IMR-90 (cell line): ENCODE measurements around the gene ADD1. TPM values are rescaled to one million over a fixed set of nuclear protein-coding genes. Genes with fewer than 3 reads are reported as not detected.
A peak's percentile ranks its signal among the peaks of the same experiment; 100 is the strongest.

Experiments
- ATAC-seq: fragments of 200-7000 bp; cut with Tn5 transposase; 2 replicates; pipeline ENCODE4 v1.9.1; 2020; ENCODE audit warnings: low read depth, mild to moderate bottlenecking, moderate library complexity
- BruUV-seq: library from RNA; stranded (reverse); fragments of 400-500 nt; replicated peaks from 2 replicates; lab custom pipeline; 2021; lab: Mats Ljungman, UMichigan
- CTCF ChIA-PET: fragments of 300-600 bp; formaldehyde crosslinking; extraction: SDS; loops from one replicate; lab custom pipeline; 2021; ENCODE audit warnings: antibody characterized with exemption; lab: Yijun Ruan, JAX
- POLR2A ChIA-PET: fragments of 300-600 bp; sonication (Branson Sonifier 250); formaldehyde crosslinking; loops from one replicate; lab custom pipeline; 2022; ENCODE audit warnings: antibody characterized with exemption; ENCODE audit not compliant: unreplicated experiment; lab: Charles Lee
- DNase-seq: peaks from one replicate; pipeline ENCODE4 v3.0.0; 2013
- H2AFZ ChIP-seq: replicated peaks from 2 replicates; pipeline ENCODE3; 2013; ENCODE audit warnings: low read length, mild to moderate bottlenecking; ENCODE audit not compliant: poor library complexity
- H2AK5ac ChIP-seq: 2 replicates; pipeline ENCODE4 v1.6.1; 2013; ENCODE audit warnings: low read depth, low read length, inconsistent platforms
- H2AK9ac ChIP-seq: replicated peaks from 2 replicates; pipeline ENCODE3; 2013; ENCODE audit warnings: mild to moderate bottlenecking, low read depth, low read length, moderate library complexity; ENCODE audit not compliant: poor library complexity
- H2BK120ac ChIP-seq: 2 replicates; pipeline ENCODE4 v1.6.1; 2013; ENCODE audit warnings: low read depth, low read length, inconsistent platforms
- H2BK15ac ChIP-seq: 3 replicates; pipeline ENCODE4 v1.6.1; 2013; ENCODE audit warnings: low read depth, low read length, inconsistent platforms
- H2BK20ac ChIP-seq: 2 replicates; pipeline ENCODE4 v1.6.1; 2013; ENCODE audit warnings: low read depth, mild to moderate bottlenecking, inconsistent platforms, low read length, moderate library complexity
- H2BK5ac ChIP-seq: 2 replicates; pipeline ENCODE4 v1.6.1; 2013; ENCODE audit warnings: mild to moderate bottlenecking, low read depth, low read length, inconsistent platforms; ENCODE audit not compliant: poor library complexity, severe bottlenecking
- H3K14ac ChIP-seq: replicated peaks from 2 replicates; pipeline ENCODE4 v1.6.1; 2013; ENCODE audit warnings: low read depth, low read length, inconsistent platforms
- H3K18ac ChIP-seq: 2 replicates; pipeline ENCODE4 v1.6.1; 2013; ENCODE audit warnings: low read depth, low read length, control low read depth
- H3K23ac ChIP-seq: 2 replicates; pipeline ENCODE4 v1.6.1; 2013; ENCODE audit warnings: low read depth, low read length, inconsistent platforms
- H3K27ac ChIP-seq: 2 replicates; pipeline ENCODE4 v1.5.1; 2013; ENCODE audit warnings: mild to moderate bottlenecking, control low read depth, low read length; ENCODE audit not compliant: insufficient read depth
- H3K27me3 ChIP-seq: 2 replicates; pipeline ENCODE4 v1.6.1; 2013; ENCODE audit warnings: low read length; ENCODE audit not compliant: control insufficient read depth, insufficient read depth
- H3K36me3 ChIP-seq: 2 replicates; pipeline ENCODE4 v1.6.1; 2013; ENCODE audit warnings: low read length, mixed read lengths; ENCODE audit not compliant: control insufficient read depth, insufficient read depth
- H3K4ac ChIP-seq: 2 replicates; pipeline ENCODE4 v1.6.1; 2013; ENCODE audit warnings: low read depth, low read length, inconsistent platforms
- H3K4me1 ChIP-seq: 2 replicates; pipeline ENCODE4 v1.6.1; 2013; ENCODE audit warnings: low read length, mixed read lengths; ENCODE audit not compliant: control insufficient read depth, insufficient read depth
- H3K4me2 ChIP-seq: 2 replicates; pipeline ENCODE4 v1.6.1; 2013; ENCODE audit warnings: low read depth, mild to moderate bottlenecking, control low read depth, low read length, moderate library complexity
- H3K4me3 ChIP-seq: 2 replicates; pipeline ENCODE4 v1.5.1; 2013; ENCODE audit warnings: low read depth, mild to moderate bottlenecking, control low read depth, low read length, moderate library complexity; ENCODE audit not compliant: insufficient read depth
- H3K56ac ChIP-seq: 2 replicates; pipeline ENCODE4 v1.6.1; 2013; ENCODE audit warnings: low read length, inconsistent platforms; ENCODE audit not compliant: insufficient read depth; ENCODE audit errors: extremely low read depth
- H3K79me1 ChIP-seq, 2 experiments: 2 replicates each; pipeline ENCODE4 v1.6.1; 2013; ENCODE audit warnings: low read length in 2 of 2, inconsistent platforms in 1 of 2, low read depth in 1 of 2
- H3K9ac ChIP-seq: 2 replicates; pipeline ENCODE4 v1.6.1; 2013; ENCODE audit warnings: low read depth, low read length, control low read depth
- H3K9me1 ChIP-seq: 2 replicates; pipeline ENCODE4 v1.6.1; 2013; ENCODE audit warnings: low read length, inconsistent platforms; ENCODE audit not compliant: insufficient read depth
- H3K9me3 ChIP-seq: 2 replicates; pipeline ENCODE4 v1.6.1; 2013; ENCODE audit warnings: low read length; ENCODE audit not compliant: control insufficient read depth, insufficient read depth
- H4K20me1 ChIP-seq: 2 replicates; pipeline ENCODE4 v1.6.1; 2013; ENCODE audit warnings: low read length, inconsistent platforms; ENCODE audit not compliant: insufficient read depth
- H4K5ac ChIP-seq: 2 replicates; pipeline ENCODE4 v1.6.1; 2013; ENCODE audit warnings: mild to moderate bottlenecking, low read depth, low read length, control low read depth
- H4K8ac ChIP-seq, 2 experiments: 2 replicates each; pipeline ENCODE4 v1.6.1; 2013; ENCODE audit warnings: low read depth in 2 of 2, low read length in 2 of 2, control low read depth in 1 of 2, inconsistent platforms in 1 of 2
- H4K91ac ChIP-seq: 2 replicates; pipeline ENCODE4 v1.6.1; 2013; ENCODE audit warnings: low read depth, low read length, inconsistent platforms; ENCODE audit not compliant: insufficient read depth
- BHLHE40 ChIP-seq: fragments of 150-350 bp; IDR thresholded peaks from 2 replicates; pipeline ENCODE4 v1.6.1; 2016; ENCODE audit warnings: mild to moderate bottlenecking, low read depth, low read length
- CEBPB ChIP-seq: IDR thresholded peaks from 2 replicates; pipeline ENCODE4 v1.6.1; 2012; ENCODE audit warnings: low read depth, low read length, improper control_type of control experiment
- CHD1 ChIP-seq: IDR thresholded peaks from 2 replicates; pipeline ENCODE4 v1.6.1; 2012; ENCODE audit warnings: low read depth, low read length, improper control_type of control experiment
- ELK1 ChIP-seq: fragments of 150-350 bp; IDR thresholded peaks from 2 replicates; pipeline ENCODE4 v1.6.1; 2016; ENCODE audit warnings: low read depth, mild to moderate bottlenecking, low read length, moderate library complexity, borderline replicate concordance
- MAFK ChIP-seq: IDR thresholded peaks from 2 replicates; pipeline ENCODE4 v1.6.1; 2012; ENCODE audit warnings: low read depth, low read length, improper control_type of control experiment
- MAZ ChIP-seq: IDR thresholded peaks from 2 replicates; pipeline ENCODE4 v1.6.1; 2012; ENCODE audit warnings: low read depth, mild to moderate bottlenecking, low read length, improper control_type of control experiment, moderate library complexity, borderline replicate concordance
- MXI1 ChIP-seq: IDR thresholded peaks from 2 replicates; pipeline ENCODE4 v1.6.1; 2012; ENCODE audit warnings: low read depth, mild to moderate bottlenecking, low read length, moderate library complexity, borderline replicate concordance
- NFE2L2 ChIP-seq: fragments of 150-350 bp; IDR thresholded peaks from 2 replicates; pipeline ENCODE4 v1.6.1; 2016; ENCODE audit warnings: low read depth, mild to moderate bottlenecking, low read length
- POLR2A ChIP-seq: IDR thresholded peaks from 2 replicates; pipeline ENCODE4 v1.6.1; 2012; ENCODE audit warnings: mild to moderate bottlenecking, low read depth, low read length
- RAD21 ChIP-seq: IDR thresholded peaks from 2 replicates; pipeline ENCODE4 v1.6.1; 2012; ENCODE audit warnings: low read length, improper control_type of control experiment
- SMC3 ChIP-seq: fragments of 150-350 bp; IDR thresholded peaks from 2 replicates; pipeline ENCODE4 v1.6.1; 2016; ENCODE audit warnings: low read depth, mild to moderate bottlenecking, antibody characterized with exemption, low read length, moderate library complexity
- whole genome bisulfite sequencing, 2 experiments: methylation state at CpG; one replicate each; pipeline versions ENCODE4 v1.1.5 to v1.1.7; 2013; ENCODE audit warnings: missing lambda C conversion rate in 2 of 2; ENCODE audit not compliant: insufficient read length in 1 of 2; ENCODE audit errors: extremely low coverage in 2 of 2; 5-methylcytosine and 5-hydroxymethylcytosine counted together
- dilution Hi-C: fragments of 300-500 bp; cut with HindIII; formaldehyde crosslinking; loops from one replicate; pipeline ENCODE4 v1.14.3; 2018; ENCODE audit warnings: low sequenced_read_pairs; ENCODE audit not compliant: unreplicated experiment
- in situ Hi-C: fragments of 300-500 bp; cut with MboI; formaldehyde crosslinking; loops from 3 replicates; pipeline ENCODE4 v1.14.3; 2019; ENCODE audit warnings: low sequenced_read_pairs, inconsistent platforms, mixed read lengths
- intact Hi-C: fragments of 100-400 bp; cut with micrococcal nuclease; formaldehyde crosslinking; loops from 2 replicates; pipeline ENCODE4 v1.10.0; 2022
- polyA plus RNA-seq, 3 experiments: library from polyadenylated mRNA; depleted of rRNA; stranded (reverse); fragments of >200 nt; gene quantifications; 2 replicates each; pipeline ENCODE4 v1.2.3, GENCODE V29; 2012; ENCODE audit warnings: low replicate concordance in 1 of 3
- total RNA-seq: library from RNA; depleted of rRNA; stranded (reverse); fragments of >200 nt; gene quantifications from 2 replicates; pipeline ENCODE4 v1.2.3, GENCODE V29; 2012
- TF ChIP-seq, protein P1 (sequence below): conservative IDR thresholded peaks from 2 replicates; pipeline ENCODE4 v1.5.1; 2012; ENCODE audit warnings: mild to moderate bottlenecking, low read depth, low read length, improper control_type of control experiment
- TF ChIP-seq, protein P2 (sequence below): fragments of 150-350 bp; IDR thresholded peaks from 2 replicates; pipeline ENCODE4 v1.6.1; 2017; ENCODE audit warnings: mild to moderate bottlenecking, antibody characterized with exemption, low read length, low read depth

Gene ADD1
- total and polyA plus RNA-seq, 2 of the 4 experiments (the other 2 are of a cell fraction), result 122 to 215 TPM

DNA sequence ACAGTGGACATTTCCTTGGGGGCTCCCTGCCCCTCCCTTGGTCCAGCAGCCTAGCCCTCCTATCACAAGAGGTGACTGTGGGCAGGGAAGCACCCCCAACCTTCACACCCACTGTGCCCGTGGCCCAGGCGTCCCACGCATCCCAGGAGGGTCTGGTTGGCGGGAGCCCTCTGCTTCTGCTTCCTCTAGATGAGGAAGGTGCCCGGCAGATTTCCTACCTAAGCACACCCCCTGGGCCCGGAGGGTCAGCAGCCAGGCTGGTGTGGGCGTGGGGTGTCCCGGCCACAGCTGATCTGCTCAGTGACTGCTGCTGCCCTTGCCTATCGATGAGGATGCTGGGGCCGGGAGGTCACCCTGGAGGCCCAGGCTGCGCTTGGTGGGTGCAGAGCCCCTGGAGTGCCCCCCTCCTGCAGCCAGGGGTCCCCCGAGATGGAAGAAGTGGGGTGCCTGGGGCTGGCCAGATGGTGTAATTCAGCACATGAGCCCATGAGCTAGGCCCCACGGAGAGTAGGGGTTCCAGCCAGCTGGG lies 38.6 kb upstream of the ADD1 start:
- TF ChIP-seq MXI1 (no peak), MAZ (no peak), ELK1 (no peak), NFE2L2 (no peak), SMC3 (no peak), BHLHE40 (no peak), CEBPB (no peak), MAFK (no peak), CHD1 (no peak), RAD21 (no peak), POLR2A (no peak)
- TF ChIP-seq, protein P1, sequence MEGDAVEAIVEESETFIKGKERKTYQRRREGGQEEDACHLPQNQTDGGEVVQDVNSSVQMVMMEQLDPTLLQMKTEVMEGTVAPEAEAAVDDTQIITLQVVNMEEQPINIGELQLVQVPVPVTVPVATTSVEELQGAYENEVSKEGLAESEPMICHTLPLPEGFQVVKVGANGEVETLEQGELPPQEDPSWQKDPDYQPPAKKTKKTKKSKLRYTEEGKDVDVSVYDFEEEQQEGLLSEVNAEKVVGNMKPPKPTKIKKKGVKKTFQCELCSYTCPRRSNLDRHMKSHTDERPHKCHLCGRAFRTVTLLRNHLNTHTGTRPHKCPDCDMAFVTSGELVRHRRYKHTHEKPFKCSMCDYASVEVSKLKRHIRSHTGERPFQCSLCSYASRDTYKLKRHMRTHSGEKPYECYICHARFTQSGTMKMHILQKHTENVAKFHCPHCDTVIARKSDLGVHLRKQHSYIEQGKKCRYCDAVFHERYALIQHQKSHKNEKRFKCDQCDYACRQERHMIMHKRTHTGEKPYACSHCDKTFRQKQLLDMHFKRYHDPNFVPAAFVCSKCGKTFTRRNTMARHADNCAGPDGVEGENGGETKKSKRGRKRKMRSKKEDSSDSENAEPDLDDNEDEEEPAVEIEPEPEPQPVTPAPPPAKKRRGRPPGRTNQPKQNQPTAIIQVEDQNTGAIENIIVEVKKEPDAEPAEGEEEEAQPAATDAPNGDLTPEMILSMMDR, result no peak
- TF ChIP-seq, protein P2, sequence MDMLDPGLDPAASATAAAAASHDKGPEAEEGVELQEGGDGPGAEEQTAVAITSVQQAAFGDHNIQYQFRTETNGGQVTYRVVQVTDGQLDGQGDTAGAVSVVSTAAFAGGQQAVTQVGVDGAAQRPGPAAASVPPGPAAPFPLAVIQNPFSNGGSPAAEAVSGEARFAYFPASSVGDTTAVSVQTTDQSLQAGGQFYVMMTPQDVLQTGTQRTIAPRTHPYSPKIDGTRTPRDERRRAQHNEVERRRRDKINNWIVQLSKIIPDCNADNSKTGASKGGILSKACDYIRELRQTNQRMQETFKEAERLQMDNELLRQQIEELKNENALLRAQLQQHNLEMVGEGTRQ, result no peak
- BruUV-seq, result no TSS peak
- peaks cover 9% of the 10 kb centered on the region; the same call in 1 of the 2 replicates for H4K20me1 ChIP-seq
- no peak overlapping the region for H4K91ac ChIP-seq
- H3K79me1 ChIP-seq, result peaks cover 0 to 64% of the 10 kb centered on the region in 2 experiments
- no peak overlapping the region for H3K4me2 ChIP-seq
- intact Hi-C loops, result no loop called here
- no peak overlapping the region for H4K5ac ChIP-seq
- no peak overlapping the region for H3K4me3 ChIP-seq
- no peak overlapping the region for H3K18ac ChIP-seq
- H3K9ac ChIP-seq, result no peak overlapping the region
- peaks cover 5% of the 10 kb centered on the region; the same call in 1 of the 2 replicates for H3K9me1 ChIP-seq
- ATAC-seq, result no peak
- ChIA-PET POLR2A (no interaction called here), CTCF (no interaction called here)
- dilution Hi-C loops, result no loop called here
- no peak overlapping the region for H2BK15ac ChIP-seq
- WGBS, 2 experiments, result 96% methylated on average over 7 of the region's 13 CpGs; no CpG with 5 or more reads in 1 of the 2 experiments
- no peak overlapping the region for H3K56ac ChIP-seq
- no peak for DNase-seq
- H2AFZ ChIP-seq, result no peak overlapping the region
- H2AK9ac ChIP-seq, result peak overlapping the region; percentile 72
- H3K4ac ChIP-seq, result no peak overlapping the region
- no peak overlapping the region for H4K8ac ChIP-seq
- H3K27me3 ChIP-seq, result no peaks in the 10 kb centered on the region
- H3K14ac ChIP-seq, result no peak overlapping the region
- no peak overlapping the region for H2AK5ac ChIP-seq
- H2BK20ac ChIP-seq, result no peak overlapping the region
- H2BK120ac ChIP-seq, result no peak overlapping the region
- H3K36me3 ChIP-seq, result 0 out of 2 replicates have a peak, but pooled peaks cover 2% of the 10 kb centered on the region
- H3K23ac ChIP-seq, result no peak overlapping the region
- H3K27ac ChIP-seq, result no peak overlapping the region
- in situ Hi-C loops, result no loop called here
- H3K9me3 ChIP-seq, result no peaks in the 10 kb centered on the region
- H3K4me1 ChIP-seq, result peaks cover 27% of the 10 kb centered on the region
- no peak overlapping the region for H2BK5ac ChIP-seq
